ENCODE measurements around the gene RGP1.

RGP1 gene

DNA sequence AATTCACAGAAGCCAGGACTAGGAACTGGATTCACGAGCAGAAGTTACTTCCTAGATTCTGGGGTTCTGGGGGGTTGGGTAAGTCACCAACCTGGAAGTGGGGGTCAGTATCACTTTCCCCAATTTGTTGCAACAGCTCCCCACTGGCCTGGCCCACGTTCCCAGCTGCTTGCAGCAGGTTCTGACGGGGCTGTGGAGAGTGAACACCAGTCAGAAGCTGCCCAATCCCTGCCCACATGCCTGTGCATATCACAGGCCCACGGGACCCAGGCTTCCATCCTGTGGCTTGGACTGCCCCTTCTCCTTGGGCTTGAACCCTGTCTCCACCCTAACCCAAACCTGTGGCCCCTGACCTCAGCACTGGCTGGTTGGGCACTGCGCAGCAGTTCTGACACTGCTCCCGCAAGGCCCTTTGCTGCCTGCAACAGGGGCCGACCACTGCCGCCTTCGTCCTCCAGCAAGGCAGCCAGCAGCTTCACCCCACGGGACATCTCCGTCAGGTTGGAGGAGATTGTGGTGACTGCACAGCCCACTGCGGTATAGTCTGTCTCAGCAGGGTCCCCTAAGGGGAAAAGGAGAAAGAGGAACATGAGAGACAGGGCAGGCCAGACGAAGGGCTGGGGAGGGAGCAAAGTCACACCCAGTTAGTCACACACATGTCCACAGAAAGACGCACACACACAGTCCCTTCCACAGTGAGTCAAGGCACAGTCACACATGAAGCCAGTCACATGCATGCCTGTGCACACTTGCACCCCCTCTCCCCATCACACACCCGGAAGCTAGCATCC, 30.2 kb upstream of the RGP1 start:
- no peak for DNase-seq

- DNase-seq, result no peak
Measured at GRCh38 chr9:35719546-35719945, 29.5 kb upstream of the RGP1 start.

GRCh38 chr9:35723426-35723825, 25.7 kb upstream of the RGP1 start:
- DNase-seq, result no peak

DNA sequence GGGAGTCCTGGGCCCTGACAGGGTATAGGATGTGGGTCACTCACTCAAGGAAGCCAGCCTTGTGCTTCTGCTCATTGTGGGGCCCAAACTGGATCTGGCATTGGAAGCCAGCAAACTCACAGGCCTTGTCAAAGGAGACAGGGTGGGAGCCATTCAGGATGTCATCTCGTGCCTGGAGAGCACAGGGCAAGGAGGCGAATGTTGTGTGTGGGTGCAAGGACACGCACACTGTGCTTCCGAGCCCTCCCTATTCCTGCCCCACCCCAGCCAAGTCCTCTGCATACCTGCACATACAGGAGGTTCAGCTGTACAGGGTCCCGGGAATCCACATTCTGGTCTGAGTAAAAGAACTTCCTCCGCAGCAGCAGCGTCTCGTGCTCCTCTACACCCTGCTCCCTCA, 25.2 kb upstream of the RGP1 start:
- DNase-seq, result no peak

- DNase-seq, result no peak
Measured at GRCh38 chr9:35725362-35725761, 23.7 kb upstream of the RGP1 start.

DNA sequence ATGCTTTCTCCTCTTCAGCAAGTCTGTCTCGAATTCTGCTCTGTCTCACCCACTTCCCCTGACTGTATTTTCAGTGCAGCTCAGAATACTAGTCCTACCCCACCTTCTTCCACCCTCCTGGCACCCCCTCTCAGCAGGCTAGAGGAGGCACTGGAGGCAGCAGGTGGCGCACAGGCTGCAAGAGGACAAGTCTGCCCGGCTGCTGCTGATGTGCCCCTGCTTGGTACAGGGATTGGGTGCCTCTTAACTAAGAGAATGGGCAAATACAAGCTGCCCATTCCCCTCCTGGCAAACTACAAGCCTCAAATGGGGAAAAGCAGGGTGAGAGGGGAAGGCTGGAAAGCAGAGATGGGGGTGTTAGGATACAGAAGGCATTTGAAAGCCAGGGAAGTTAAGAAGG, 22.2 kb upstream of the RGP1 start:
- DNase-seq, result no peak

- no peak for DNase-seq
Measured at GRCh38 chr9:35727676-35728040, 21.4 kb upstream of the RGP1 start.

- DNase-seq, result peak; percentile 64
Measured at GRCh38 chr9:35728041-35728971, 20.8 kb upstream of the RGP1 start.

DNA sequence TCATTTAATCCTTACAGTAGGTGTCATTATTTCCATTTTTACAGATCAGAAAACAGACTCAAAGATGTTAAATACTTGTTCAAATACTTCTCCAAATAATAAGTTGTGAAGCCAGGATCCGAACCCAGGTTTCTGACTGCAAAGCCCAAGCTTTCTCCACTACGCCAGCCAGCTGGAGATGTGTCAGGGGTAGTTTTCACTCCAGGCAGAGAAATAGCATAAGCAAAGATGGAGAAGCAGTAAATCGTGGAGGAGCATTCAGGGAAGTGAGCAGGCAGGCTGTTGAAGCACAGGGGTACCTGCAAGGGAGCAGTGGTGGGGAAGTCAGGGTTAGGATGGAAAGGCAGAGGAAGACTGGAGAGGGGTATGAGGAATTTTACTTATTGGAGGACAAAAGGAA, 20.0 kb upstream of the RGP1 start:
- DNase-seq, result no peak

DNA sequence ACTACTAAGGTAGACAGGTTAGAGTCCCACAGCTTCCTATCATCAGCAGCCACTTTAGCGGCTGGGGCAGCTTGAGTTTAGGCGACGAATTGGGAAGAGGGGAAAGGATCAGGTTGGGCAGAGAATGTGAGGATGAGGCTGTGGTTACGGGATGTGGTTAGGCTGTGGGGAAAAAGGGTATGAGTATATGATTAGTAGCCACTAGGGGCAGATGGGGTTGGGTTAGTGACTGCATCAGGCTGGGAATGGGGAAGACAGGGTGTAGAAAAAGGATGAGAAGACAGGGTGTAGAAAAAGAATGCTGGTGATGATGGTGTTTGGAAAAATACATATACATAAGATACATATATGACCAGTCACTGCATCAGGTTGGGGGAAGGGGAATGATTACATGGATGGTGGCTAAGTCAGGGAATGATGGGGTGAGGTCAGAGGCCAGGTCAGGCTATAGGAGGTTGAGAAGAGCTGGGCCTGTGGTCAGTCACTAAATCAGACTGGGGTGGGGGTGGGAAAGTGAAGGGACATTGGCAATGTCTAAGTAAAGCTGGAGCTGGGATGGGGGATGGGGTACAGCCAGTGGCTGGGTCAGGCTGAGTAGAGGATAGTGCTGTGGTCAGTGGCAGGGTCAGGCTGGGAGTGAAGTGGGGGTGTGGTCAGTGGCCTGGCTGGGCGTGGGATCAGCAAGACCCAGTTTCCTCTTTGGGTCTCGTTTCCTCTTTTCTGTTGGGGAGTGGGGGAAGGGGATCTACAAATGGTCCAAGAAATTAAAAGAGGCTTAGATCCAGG, 19.2 kb upstream of the RGP1 start:
- no peak for DNase-seq

GRCh38 chr9:35730486-35730854, 18.6 kb upstream of the RGP1 start:
- DNase-seq, result no peak

GRCh38 chr9:35731415-35732184, 17.5 kb upstream of the RGP1 start:
- peak; percentile 56 for DNase-seq

GRCh38 chr9:35732185-35732799, 16.8 kb upstream of the RGP1 start, which contains the start of the genes CREB3 and TLN1:
CREB3 (plus strand) TSS chr9:35732666; CDS start chr9:35732773, 107 bp downstream.
TLN1 (minus strand) TSS chr9:35732195; CDS start chr9:35725694, 6,501 bp downstream.
- DNase-seq, result peak; percentile 97

- DNase-seq, result no peak
Measured at GRCh38 chr9:35732800-35733541, 16.1 kb upstream of the RGP1 start.

GRCh38 chr9:35734096-35734495, 15.0 kb upstream of the RGP1 start:
- DNase-seq, result no peak

DNA sequence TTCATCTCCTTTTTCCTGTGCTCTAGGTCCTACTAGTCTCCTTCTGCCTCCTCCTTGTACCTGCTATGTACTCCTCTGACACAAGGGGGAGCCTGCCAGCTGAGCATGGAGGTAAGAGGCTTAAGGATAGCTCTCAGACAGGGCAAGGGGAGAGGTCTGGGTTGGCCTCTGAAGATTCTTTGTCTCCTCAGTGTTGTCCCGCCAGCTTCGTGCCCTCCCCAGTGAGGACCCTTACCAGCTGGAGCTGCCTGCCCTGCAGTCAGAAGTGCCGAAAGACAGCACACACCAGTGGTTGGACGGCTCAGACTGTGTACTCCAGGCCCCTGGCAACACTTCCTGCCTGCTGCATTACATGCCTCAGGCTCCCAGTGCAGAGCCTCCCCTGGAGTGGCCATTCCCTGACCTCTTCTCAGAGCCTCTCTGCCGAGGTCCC, 12.9 kb upstream of the RGP1 start:
- DNase-seq, result no peak

- no peak for DNase-seq
Measured at GRCh38 chr9:35737143-35737542, 11.9 kb upstream of the RGP1 start.

- no peak for DNase-seq
Measured at GRCh38 chr9:35738186-35738585, 10.9 kb upstream of the RGP1 start.

GRCh38 chr9:35738924-35739323, 10.2 kb upstream of the RGP1 start:
- DNase-seq, result no peak

DNA sequence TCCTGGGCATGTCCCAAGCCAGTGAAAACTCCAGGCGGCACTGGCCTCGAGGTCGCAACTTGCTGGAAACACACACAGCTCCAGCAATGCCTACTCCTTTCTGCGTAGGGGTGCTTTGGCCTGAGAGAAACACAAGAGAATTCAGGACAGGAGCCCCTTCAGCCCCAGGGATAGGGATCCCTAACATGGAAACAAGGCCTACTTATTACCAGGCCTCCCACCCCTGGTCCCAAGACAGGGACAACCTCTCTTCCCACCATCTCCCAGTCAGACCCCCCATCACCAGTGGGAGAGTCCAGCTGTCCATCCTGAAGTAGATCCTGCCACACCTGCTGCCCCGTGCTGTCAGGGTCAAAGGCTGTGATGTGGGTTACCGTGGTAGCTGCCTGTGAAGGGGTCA, 8.8 kb upstream of the RGP1 start:
- no peak for DNase-seq

GRCh38 chr9:35741740-35742139, 7.3 kb upstream of the RGP1 start:
- no peak for DNase-seq

Measured in right kidney (tissue), 1 donor.